ENCODE data around the gene TUBA4B. TPM values are rescaled to one million over a fixed set of nuclear protein-coding genes. Genes with fewer than 3 reads are reported as not detected.

TUBA4B gene
- total RNA-seq, 2 donors from 2014 or later, result not detected

DNA sequence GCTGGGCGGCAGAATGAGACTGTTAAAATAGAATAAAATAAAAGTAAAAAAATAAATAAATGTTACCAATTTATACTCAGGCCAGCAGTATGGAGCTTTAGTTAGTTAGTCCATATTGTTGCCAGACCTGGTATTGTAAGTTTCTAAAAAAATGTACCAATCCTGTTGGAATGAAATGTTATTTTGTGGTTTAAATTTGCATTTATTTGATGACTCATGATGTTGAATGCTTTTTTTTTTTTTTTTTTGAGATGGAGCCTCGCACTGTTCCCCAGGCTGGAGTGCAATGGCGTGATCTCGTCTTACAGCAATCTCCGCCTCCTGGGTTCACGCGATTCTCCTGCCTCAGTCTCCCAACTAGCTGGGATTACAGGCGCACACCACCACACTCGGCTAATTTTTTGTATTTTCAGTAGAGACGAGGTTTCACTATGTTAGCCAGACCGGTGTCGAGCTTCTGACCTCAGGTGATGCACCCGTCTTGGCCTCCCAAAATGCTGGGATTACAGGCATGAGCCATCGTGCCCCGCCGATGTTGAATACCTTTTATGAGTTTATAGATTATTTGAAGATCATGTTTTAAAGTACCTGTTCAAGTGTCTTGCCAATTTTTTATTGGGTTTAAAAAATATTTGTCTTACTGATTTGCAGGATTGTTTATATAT is 61.9 kb downstream of the TUBA4B start:
- 83 to 87% methylated on average over 16 of the region's 16 CpGs for WGBS, 2 donors

More for the DNA sequence above, 61.9 kb downstream of the TUBA4B start:
- Histone ChIP-seq H3K36me3 (replicated peaks in 1 of 2; ENCODE audit: insufficient read depth in 1 of 2, low read depth in 2 of 2) (no peaks in the 10 kb centered on the region), H3K4me1 (no peaks in the 10 kb centered on the region), H3K4me3 (no peak overlapping the region), H3K27ac (no peak overlapping the region), H3K9me3 (no peaks in the 10 kb centered on the region), H3K27me3 (peaks cover 0 to 5% of the 10 kb centered on the region in 2 donors)
- ATAC-seq, result no peak
- no peak for DNase-seq
- TF ChIP-seq POLR2A (IDR thresholded peaks at IDR 0.05), result no peak
- TF ChIP-seq, protein P1, sequence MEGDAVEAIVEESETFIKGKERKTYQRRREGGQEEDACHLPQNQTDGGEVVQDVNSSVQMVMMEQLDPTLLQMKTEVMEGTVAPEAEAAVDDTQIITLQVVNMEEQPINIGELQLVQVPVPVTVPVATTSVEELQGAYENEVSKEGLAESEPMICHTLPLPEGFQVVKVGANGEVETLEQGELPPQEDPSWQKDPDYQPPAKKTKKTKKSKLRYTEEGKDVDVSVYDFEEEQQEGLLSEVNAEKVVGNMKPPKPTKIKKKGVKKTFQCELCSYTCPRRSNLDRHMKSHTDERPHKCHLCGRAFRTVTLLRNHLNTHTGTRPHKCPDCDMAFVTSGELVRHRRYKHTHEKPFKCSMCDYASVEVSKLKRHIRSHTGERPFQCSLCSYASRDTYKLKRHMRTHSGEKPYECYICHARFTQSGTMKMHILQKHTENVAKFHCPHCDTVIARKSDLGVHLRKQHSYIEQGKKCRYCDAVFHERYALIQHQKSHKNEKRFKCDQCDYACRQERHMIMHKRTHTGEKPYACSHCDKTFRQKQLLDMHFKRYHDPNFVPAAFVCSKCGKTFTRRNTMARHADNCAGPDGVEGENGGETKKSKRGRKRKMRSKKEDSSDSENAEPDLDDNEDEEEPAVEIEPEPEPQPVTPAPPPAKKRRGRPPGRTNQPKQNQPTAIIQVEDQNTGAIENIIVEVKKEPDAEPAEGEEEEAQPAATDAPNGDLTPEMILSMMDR (IDR thresholded peaks at IDR 0.05), result no peak
- intact Hi-C loops (cut with DNase I), result no loop called here

MicroRNAs within 50 kb of the gene (microRNA counts, 767-probe panel; counts per million panel counts)
- microRNA hsa-miR-153, result 0 to 736 counts per million in 2 donors

Small RNA genes lying within 50 kb of the gene (microRNA-seq; reads per million reads assigned to microRNA genes)
- 0 reads per million in 2 donors for gene MIR153-1 (ENCODE audit: borderline number of aligned reads in 2 of 2, borderline replicate concordance in 2 of 2)

Small RNA genes lying within 50 kb of the gene (small RNA-seq; reads per million reads assigned to genes)
- gene MIR153-1, result not detected

Other genes starting within 250 kb of the TUBA4B start
- not detected for gene CFAP65, start 211.7 kb upstream of the TUBA4B start, total RNA-seq
- gene IHH, start 192.3 kb upstream of the TUBA4B start, total RNA-seq, result 1 to 10 TPM in 1 of 2 donors, not detected in 1; 1.0 TPM
- 1 to 10 TPM; 8.9 to 9.3 TPM for gene NHEJ1, start 92.4 kb upstream of the TUBA4B start, total RNA-seq
- 1 to 10 TPM; 3.1 to 8.2 TPM for gene SLC23A3, start 83.2 kb upstream of the TUBA4B start, total RNA-seq
- gene CNPPD1, start 76.3 kb upstream of the TUBA4B start, total RNA-seq, result 10 to 100 TPM; 25.7 to 27.4 TPM
- gene RETREG2, start 75.0 kb upstream of the TUBA4B start, total RNA-seq, result 10 to 100 TPM; 41.9 to 43.6 TPM
- gene ZFAND2B, start 46.5 kb upstream of the TUBA4B start, total RNA-seq, result 10 to 100 TPM; 36.9 to 43.3 TPM
- gene ABCB6, start 34.3 kb upstream of the TUBA4B start, total RNA-seq, result 10 to 100 TPM; 10.5 to 11.7 TPM
- gene ATG9A, start 23.6 kb upstream of the TUBA4B start, total RNA-seq, result 10 to 100 TPM; 21.0 to 27.7 TPM
- 10 to 100 TPM; 67.5 to 95.3 TPM for gene ANKZF1, start 23.4 kb upstream of the TUBA4B start, total RNA-seq
- 10 to 100 TPM in 1 of 2 donors, 1 to 10 TPM in 1; 3.1 to 11.2 TPM for gene GLB1L, start 7.8 kb upstream of the TUBA4B start, total RNA-seq
- 10 to 100 TPM in 1 of 2 donors, 1 to 10 TPM in 1; 8.0 to 16.8 TPM for gene STK16, start 7.8 kb upstream of the TUBA4B start, total RNA-seq
- gene TUBA4A, start 675 bp downstream of the TUBA4B start, total RNA-seq, result 10 to 100 TPM; 17.8 to 20.2 TPM
- gene DNAJB2, start 26.1 kb downstream of the TUBA4B start, total RNA-seq, result 10 to 100 TPM; 60.3 to 68.0 TPM
- 10 to 100 TPM; 18.7 to 19.8 TPM for gene PTPRN, start 56.2 kb downstream of the TUBA4B start, total RNA-seq
- not detected for gene RESP18, start 79.5 kb downstream of the TUBA4B start, total RNA-seq
- 10 to 100 TPM; 18.4 to 24.7 TPM for gene DNPEP, start 134.7 kb downstream of the TUBA4B start, total RNA-seq
- gene DES, start 165.1 kb downstream of the TUBA4B start, total RNA-seq, result 10 to 100 TPM; 12.7 to 23.1 TPM
- 1 to 10 TPM; 2.9 to 3.6 TPM for gene SPEG, start 181.6 kb downstream of the TUBA4B start, total RNA-seq
- 10 to 100 TPM; 40.5 to 57.4 TPM for gene GMPPA, start 245.6 kb downstream of the TUBA4B start, total RNA-seq

Measured in body of pancreas (tissue), 4 donors.